Measurements from ENCODE around the gene ZFP64.

ZFP64 gene

GRCh38 chr20:52191916-52192718 lies 538 bp upstream of the ZFP64 start:
- Histone ChIP-seq H3K9me2 (replicated peaks; ENCODE audit: low read depth, low read length) (no peaks in the 10 kb centered on the region), H3K4me3 (ENCODE audit: low read length, poor library complexity, severe bottlenecking) (peak overlapping the region; percentile 89), H3F3A (ENCODE audit: low read depth) (no peaks in the 10 kb centered on the region), H3K79me2 (ENCODE audit: insufficient read depth, low read length) (peaks cover 35% of the 10 kb centered on the region), H3K27me3 (ENCODE audit: insufficient read depth, low read length, poor library complexity, severe bottlenecking) (no peaks in the 10 kb centered on the region), H3K4me1 (ENCODE audit: insufficient read depth, low read length, poor library complexity, severe bottlenecking) (peaks cover 24% of the 10 kb centered on the region), H3K9me3 (ENCODE audit: insufficient read depth, low read depth, low read length) (no peaks in the 10 kb centered on the region), H4K20me1 (ENCODE audit: insufficient read depth, low read length, poor library complexity, severe bottlenecking) (no peaks in the 10 kb centered on the region), H3K9ac (ENCODE audit: low read depth, low read length, poor library complexity, severe bottlenecking) (peak overlapping the region; percentile 83), H3K36me3 (ENCODE audit: insufficient read depth, low read length) (no peaks in the 10 kb centered on the region), H3K4me2 (ENCODE audit: low read depth, low read length, poor library complexity, severe bottlenecking) (peak overlapping the region; percentile 86), H2AFZ (ENCODE audit: low read length) (peak overlapping the region; percentile 99)
- TF ChIP-seq EZH2phosphoT487 (IDR thresholded peaks at IDR 0.05; ENCODE audit: borderline replicate concordance): no peak
- TF ChIP-seq CTCF (conservative IDR thresholded peaks at IDR 0.05; ENCODE audit: low read length): peak; percentile 47; the same call in 1 of the 2 replicates

GRCh38 chr20:52190437-52191131 lies 995 bp downstream of the ZFP64 start:
- Histone ChIP-seq H3K9ac (ENCODE audit: low read depth, low read length, poor library complexity, severe bottlenecking) (peak overlapping the region; percentile 83), H3K27me3 (ENCODE audit: insufficient read depth, low read length, poor library complexity, severe bottlenecking) (no peaks in the 10 kb centered on the region), H3K4me3 (ENCODE audit: low read length, poor library complexity, severe bottlenecking) (peak overlapping the region; percentile 89), H4K20me1 (ENCODE audit: insufficient read depth, low read length, poor library complexity, severe bottlenecking) (no peaks in the 10 kb centered on the region), H3K79me2 (ENCODE audit: insufficient read depth, low read length) (peaks cover 37% of the 10 kb centered on the region), H3K4me2 (ENCODE audit: low read depth, low read length, poor library complexity, severe bottlenecking) (peak overlapping the region; percentile 86), H3K4me1 (ENCODE audit: insufficient read depth, low read length, poor library complexity, severe bottlenecking) (peaks cover 38% of the 10 kb centered on the region), H3K9me2 (replicated peaks; ENCODE audit: low read depth, low read length) (no peaks in the 10 kb centered on the region), H3F3A (ENCODE audit: low read depth) (no peaks in the 10 kb centered on the region), H2AFZ (ENCODE audit: low read length) (peak overlapping the region; percentile 99), H3K9me3 (ENCODE audit: insufficient read depth, low read depth, low read length) (no peaks in the 10 kb centered on the region), H3K36me3 (ENCODE audit: insufficient read depth, low read length) (peaks cover 9% of the 10 kb centered on the region; the same call in 1 of the 2 replicates)
- TF ChIP-seq CTCF (conservative IDR thresholded peaks at IDR 0.05; ENCODE audit: low read length) (no peak), EZH2phosphoT487 (IDR thresholded peaks at IDR 0.05; ENCODE audit: borderline replicate concordance) (no peak)

GRCh38 chr20:52181766-52182165 lies 9.8 kb downstream of the ZFP64 start:
- H3K36me3 ChIP-seq (ENCODE audit: insufficient read depth, low read length): peaks cover 20% of the 10 kb centered on the region; the same call in 1 of the 2 replicates
- no peaks in the 10 kb centered on the region for H3K79me2 ChIP-seq (ENCODE audit: insufficient read depth, low read length)
- no peak overlapping the region for H3K9ac ChIP-seq (ENCODE audit: low read depth, low read length, poor library complexity, severe bottlenecking)
- TF ChIP-seq CTCF (conservative IDR thresholded peaks at IDR 0.05; ENCODE audit: low read length) (no peak), EZH2phosphoT487 (IDR thresholded peaks at IDR 0.05; ENCODE audit: borderline replicate concordance) (no peak)
- no peaks in the 10 kb centered on the region for H3K9me2 ChIP-seq (replicated peaks; ENCODE audit: low read depth, low read length)
- no peak overlapping the region for H3K4me2 ChIP-seq (ENCODE audit: low read depth, low read length, poor library complexity, severe bottlenecking)
- no peak overlapping the region for H3K4me3 ChIP-seq (ENCODE audit: low read length, poor library complexity, severe bottlenecking)
- H3K27me3 ChIP-seq (ENCODE audit: insufficient read depth, low read length, poor library complexity, severe bottlenecking): no peaks in the 10 kb centered on the region
- no peaks in the 10 kb centered on the region for H4K20me1 ChIP-seq (ENCODE audit: insufficient read depth, low read length, poor library complexity, severe bottlenecking)
- no peak overlapping the region for H2AFZ ChIP-seq (ENCODE audit: low read length)
- H3K9me3 ChIP-seq (ENCODE audit: insufficient read depth, low read depth, low read length): no peaks in the 10 kb centered on the region
- H3K4me1 ChIP-seq (ENCODE audit: insufficient read depth, low read length, poor library complexity, severe bottlenecking): peaks cover 20% of the 10 kb centered on the region
- no peaks in the 10 kb centered on the region for H3F3A ChIP-seq (ENCODE audit: low read depth)
